ENCODE measurements around the gene IFI27L2.

IFI27L2 gene

GRCh38 chr14:94161981-94162380 is 32.6 kb upstream of the IFI27L2 start:
- TF ChIP-seq CTCF (IDR thresholded peaks at IDR 0.05; ENCODE audit: low read length) (no peak), EZH2 (IDR thresholded peaks at IDR 0.05; ENCODE audit: borderline replicate concordance, low read length) (no peak)
- no peaks in the 10 kb centered on the region for H3K36me3 ChIP-seq (ENCODE audit: insufficient read depth, low read length)
- no peaks in the 10 kb centered on the region for H3K79me2 ChIP-seq (ENCODE audit: insufficient read depth, low read length)
- H3F3A ChIP-seq (ENCODE audit: insufficient read depth, low read length), result no peaks in the 10 kb centered on the region
- H2AFZ ChIP-seq (ENCODE audit: low read length), result no peak overlapping the region
- H3K9me3 ChIP-seq (ENCODE audit: low read length), result no peaks in the 10 kb centered on the region
- H3K27ac ChIP-seq (ENCODE audit: low read depth, low read length, poor library complexity, severe bottlenecking), result no peak overlapping the region
- no peaks in the 10 kb centered on the region for H3K4me1 ChIP-seq (ENCODE audit: insufficient read depth, low read length, severe bottlenecking)
- H3K4me3 ChIP-seq (ENCODE audit: low read depth, low read length, poor library complexity, severe bottlenecking), result no peak overlapping the region
- no peaks in the 10 kb centered on the region for H3K27me3 ChIP-seq (ENCODE audit: insufficient read depth, low read length)
- no peak overlapping the region for H3K4me2 ChIP-seq (ENCODE audit: low read length)
- no peak overlapping the region for H3K9ac ChIP-seq (ENCODE audit: low read length)
- H4K20me1 ChIP-seq (ENCODE audit: insufficient read depth, low read length), result no peaks in the 10 kb centered on the region
- H3K9me2 ChIP-seq (ENCODE audit: low read depth, low read length), result no peaks in the 10 kb centered on the region

GRCh38 chr14:94161058-94161457 is 31.7 kb upstream of the IFI27L2 start:
- Histone ChIP-seq H3K27me3 (ENCODE audit: insufficient read depth, low read length) (no peaks in the 10 kb centered on the region), H3K36me3 (ENCODE audit: insufficient read depth, low read length) (no peaks in the 10 kb centered on the region), H3K9ac (ENCODE audit: low read length) (no peak overlapping the region), H3K79me2 (ENCODE audit: insufficient read depth, low read length) (no peaks in the 10 kb centered on the region), H3K9me3 (ENCODE audit: low read length) (no peaks in the 10 kb centered on the region), H3F3A (ENCODE audit: insufficient read depth, low read length) (no peaks in the 10 kb centered on the region), H2AFZ (ENCODE audit: low read length) (no peak overlapping the region), H3K4me1 (ENCODE audit: insufficient read depth, low read length, severe bottlenecking) (no peaks in the 10 kb centered on the region), H3K9me2 (ENCODE audit: low read depth, low read length) (no peaks in the 10 kb centered on the region), H3K27ac (ENCODE audit: low read depth, low read length, poor library complexity, severe bottlenecking) (no peak overlapping the region), H3K4me2 (ENCODE audit: low read length) (no peak overlapping the region), H4K20me1 (ENCODE audit: insufficient read depth, low read length) (no peaks in the 10 kb centered on the region), H3K4me3 (ENCODE audit: low read depth, low read length, poor library complexity, severe bottlenecking) (no peak overlapping the region)
- TF ChIP-seq EZH2 (IDR thresholded peaks at IDR 0.05; ENCODE audit: borderline replicate concordance, low read length) (no peak), CTCF (IDR thresholded peaks at IDR 0.05; ENCODE audit: low read length) (no peak)

- Histone ChIP-seq H3K4me1 (ENCODE audit: insufficient read depth, low read length, severe bottlenecking) (no peaks in the 10 kb centered on the region), H3K79me2 (ENCODE audit: insufficient read depth, low read length) (no peaks in the 10 kb centered on the region), H3K9ac (ENCODE audit: low read length) (no peak overlapping the region), H3K36me3 (ENCODE audit: insufficient read depth, low read length) (no peaks in the 10 kb centered on the region; the same call in 1 of the 2 replicates), H3K9me2 (ENCODE audit: low read depth, low read length) (no peaks in the 10 kb centered on the region), H3K4me3 (ENCODE audit: low read depth, low read length, poor library complexity, severe bottlenecking) (no peak overlapping the region), H3K27me3 (ENCODE audit: insufficient read depth, low read length) (no peaks in the 10 kb centered on the region), H4K20me1 (ENCODE audit: insufficient read depth, low read length) (no peaks in the 10 kb centered on the region), H3K9me3 (ENCODE audit: low read length) (no peaks in the 10 kb centered on the region), H3K4me2 (ENCODE audit: low read length) (no peak overlapping the region), H2AFZ (ENCODE audit: low read length) (no peak overlapping the region), H3K27ac (ENCODE audit: low read depth, low read length, poor library complexity, severe bottlenecking) (no peak overlapping the region), H3F3A (ENCODE audit: insufficient read depth, low read length) (no peaks in the 10 kb centered on the region)
- TF ChIP-seq EZH2 (IDR thresholded peaks at IDR 0.05; ENCODE audit: borderline replicate concordance, low read length) (no peak), CTCF (IDR thresholded peaks at IDR 0.05; ENCODE audit: low read length) (no peak)
These were observed 29.0 kb upstream of the IFI27L2 start for GRCh38 chr14:94158239-94158883.

All from OCI-LY1 (cell line).